OCI-LY7 (cell line): Measurements from ENCODE around the gene FGF18. TPM values are rescaled to one million over a fixed set of nuclear protein-coding genes. Genes with fewer than 3 reads are reported as not detected.

ENCODE experiments used
- BruUV-seq: library from RNA; stranded (reverse); fragments of 400-500 nt; replicated peaks from 2 replicates; lab custom pipeline; 2021; lab: Mats Ljungman, UMichigan
- CTCF ChIA-PET: fragments of 300-600 bp; sonication (Branson Sonifier 250); formaldehyde crosslinking; loops from one replicate; lab custom pipeline; 2022; ENCODE audit warnings: antibody characterized with exemption; ENCODE audit not compliant: unreplicated experiment; lab: Charles Lee
- POLR2A ChIA-PET: fragments of 300-600 bp; sonication (Branson Sonifier 250); formaldehyde crosslinking; loops from one replicate; lab custom pipeline; 2022; ENCODE audit warnings: antibody characterized with exemption; lab: Charles Lee
- DNase-seq: peaks from one replicate; pipeline ENCODE4 v3.0.0-alpha.2; 2015; ENCODE audit warnings: low spot score
- H2AFZ ChIP-seq: fragments of 200-600 bp; sonication (generic), shearing (Covaris generic); 2 replicates; pipeline ENCODE4 v1.6.1; 2014; ENCODE audit warnings: mild to moderate bottlenecking, antibody characterized with exemption, low read length, moderate library complexity
- H3K27ac ChIP-seq: fragments of 200-600 bp; sonication (generic); 2 replicates; pipeline ENCODE4 v1.5.1; 2014; ENCODE audit warnings: mixed run types, low read depth, mild to moderate bottlenecking, moderate library complexity, low read length, inconsistent platforms; ENCODE audit not compliant: poor library complexity, severe bottlenecking
- H3K36me3 ChIP-seq: fragments of 200-600 bp; sonication (generic); 2 replicates; pipeline ENCODE4 v1.6.1; 2014; ENCODE audit warnings: mild to moderate bottlenecking, antibody characterized with exemption, low read length, moderate library complexity, mixed read lengths; ENCODE audit not compliant: insufficient read depth
- H3K4me1 ChIP-seq: fragments of 200-600 bp; sonication (generic); 2 replicates; pipeline ENCODE4 v1.5.1; 2014; ENCODE audit warnings: mild to moderate bottlenecking, low read length; ENCODE audit not compliant: insufficient read depth, poor library complexity, severe bottlenecking
- H3K4me2 ChIP-seq: fragments of 200-600 bp; sonication (generic); 2 replicates; pipeline ENCODE4 v1.6.1; 2014; ENCODE audit warnings: mild to moderate bottlenecking, low read length
- H3K4me3 ChIP-seq: fragments of 200-600 bp; sonication (generic); 2 replicates; pipeline ENCODE4 v1.5.1; 2014; ENCODE audit warnings: mild to moderate bottlenecking, low read depth, low read length; ENCODE audit not compliant: poor library complexity, severe bottlenecking
- H3K79me2 ChIP-seq: fragments of 200-600 bp; sonication (generic); 2 replicates; pipeline ENCODE4 v1.6.1; 2016; ENCODE audit warnings: low read depth, mild to moderate bottlenecking, low read length, moderate library complexity, mixed read lengths; ENCODE audit not compliant: insufficient read depth
- H3K9me2 ChIP-seq: fragments of 200-600 bp; sonication (generic); 2 replicates; pipeline ENCODE4 v1.6.1; 2016; ENCODE audit warnings: mild to moderate bottlenecking, low read length, mixed read lengths; ENCODE audit not compliant: insufficient read depth
- H3K9me3 ChIP-seq: fragments of 200-600 bp; sonication (generic); 2 replicates; pipeline ENCODE4 v1.6.1; 2014; ENCODE audit warnings: mild to moderate bottlenecking, mixed run types, low read length, mixed read lengths
- H4K20me1 ChIP-seq: fragments of 200-600 bp; sonication (generic); 2 replicates; pipeline ENCODE4 v1.6.1; 2014; ENCODE audit warnings: mild to moderate bottlenecking, antibody characterized with exemption, low read length, moderate library complexity, mixed read lengths; ENCODE audit not compliant: insufficient read depth
- CTCF ChIP-seq: fragments of 200-600 bp; sonication (generic); conservative IDR thresholded peaks from 2 replicates; pipeline ENCODE4 v1.5.1; 2014; ENCODE audit warnings: mild to moderate bottlenecking, antibody characterized with exemption, low read length, moderate library complexity, mixed read lengths
- EZH2phosphoT487 ChIP-seq: fragments of 200-600 bp; sonication (generic); IDR thresholded peaks from 2 replicates; pipeline ENCODE4 v1.6.1; 2018; ENCODE audit warnings: low read depth, borderline replicate concordance, mild to moderate bottlenecking, mixed run types, antibody characterized with exemption, low read length, moderate library complexity, mixed read lengths
- intact Hi-C: fragments of 100-400 bp; cut with micrococcal nuclease; formaldehyde crosslinking; loops from one replicate; pipeline ENCODE4 v1.10.0; 2022; ENCODE audit not compliant: unreplicated experiment
- total RNA-seq, 2 experiments: library from RNA; depleted of rRNA in 1 of 2; stranded (reverse); fragments of >200 nt in 1 of 2; shearing (Covaris generic) in 1 of 2; gene quantifications; 2 replicates each; pipeline ENCODE4 v1.2.3, GENCODE V29; 2014 to 2022

The FGF18 gene
- total RNA-seq, 2 experiments from 2014 or later, result 0.16 TPM; not detected in 1

GRCh38 chr5:171428809-171429542 is 9.5 kb downstream of the FGF18 start:
- no peak for DNase-seq
- H3K27ac ChIP-seq, result no peak overlapping the region
- no peak overlapping the region for H2AFZ ChIP-seq
- ChIA-PET CTCF (no interaction called here), POLR2A (no interaction called here)
- H3K79me2 ChIP-seq, result no peaks in the 10 kb centered on the region
- H3K9me2 ChIP-seq, result no peaks in the 10 kb centered on the region
- no peaks in the 10 kb centered on the region for H3K4me1 ChIP-seq
- no peak for TF ChIP-seq CTCF
- no peak for TF ChIP-seq EZH2phosphoT487
- H3K9me3 ChIP-seq, result no peaks in the 10 kb centered on the region
- no peaks in the 10 kb centered on the region for H4K20me1 ChIP-seq
- no TSS peak for BruUV-seq
- intact Hi-C loops, result no loop called here
- H3K4me3 ChIP-seq, result no peak overlapping the region
- H3K36me3 ChIP-seq, result no peaks in the 10 kb centered on the region
- no peak overlapping the region for H3K4me2 ChIP-seq

- BruUV-seq, result no TSS peak
Measured at GRCh38 chr5:171429543-171429910, 10.1 kb downstream of the FGF18 start.

More at GRCh38 chr5:171429543-171429910, 10.1 kb downstream of the FGF18 start:
- intact Hi-C loops, result no loop called here
- TF ChIP-seq CTCF (no peak), EZH2phosphoT487 (no peak)
- ChIA-PET POLR2A (interaction anchor here (0.7 kb wide), 1 partner anchor 276 kb away, joined by 6 read pairs; no protein-coding TSS in a partner anchor), CTCF (no interaction called here)
- no peak overlapping the region for H3K4me2 ChIP-seq
- H3K4me1 ChIP-seq, result no peaks in the 10 kb centered on the region
- no peak overlapping the region for H3K27ac ChIP-seq
- H2AFZ ChIP-seq, result no peak overlapping the region
- H3K9me3 ChIP-seq, result no peaks in the 10 kb centered on the region
- no peak for DNase-seq
- H3K9me2 ChIP-seq, result no peaks in the 10 kb centered on the region
- no peaks in the 10 kb centered on the region for H4K20me1 ChIP-seq
- no peaks in the 10 kb centered on the region for H3K79me2 ChIP-seq
- no peak overlapping the region for H3K4me3 ChIP-seq
- H3K36me3 ChIP-seq, result no peaks in the 10 kb centered on the region
